NCI-H2107 treated with DMSO at 0.1 percent for 48 hours (cell line): ENCODE data around the gene FAS.

ENCODE experiments used
- DNase-seq: peaks from one replicate; lab custom pipeline; 2025; ENCODE audit not compliant: unreplicated experiment; lab: John Stamatoyannopoulos, UW

FAS gene

GRCh38 chr10:88990384-88991160 lies at the start of gene FAS:
Gene FAS, plus strand, starts transcription at chr10:88990798. Its CDS starts 79 bp downstream, at chr10:88990877.
- no peak for DNase-seq

GRCh38 chr10:88941026-88941425 lies 49.6 kb upstream of the FAS start:
- DNase-seq, result no peak

DNA sequence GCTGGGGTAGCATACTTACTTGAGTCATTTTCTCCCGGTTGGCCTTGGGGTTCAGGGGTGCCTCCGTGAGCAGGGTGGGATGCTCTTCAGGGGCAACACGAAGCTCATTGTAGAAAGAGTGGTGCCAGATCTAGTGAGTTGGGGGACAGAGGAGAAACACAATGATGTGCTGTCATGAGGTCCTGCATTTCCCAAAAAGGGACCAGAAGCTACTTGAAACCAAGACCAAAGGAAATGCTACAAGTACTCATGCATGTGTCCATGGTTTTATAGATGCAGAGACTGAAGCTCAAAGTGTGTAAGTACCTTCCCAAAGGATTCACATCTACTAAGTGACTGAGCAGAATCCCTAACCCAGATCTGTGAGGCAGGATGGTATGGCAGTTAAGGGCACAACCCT lies 46.8 kb upstream of the FAS start:
- DNase-seq, result no peak

- DNase-seq, result no peak
These were observed 45.8 kb upstream of the FAS start for GRCh38 chr10:88944813-88945212.

GRCh38 chr10:88946200-88946599 lies 44.4 kb upstream of the FAS start:
- DNase-seq, result no peak

DNA sequence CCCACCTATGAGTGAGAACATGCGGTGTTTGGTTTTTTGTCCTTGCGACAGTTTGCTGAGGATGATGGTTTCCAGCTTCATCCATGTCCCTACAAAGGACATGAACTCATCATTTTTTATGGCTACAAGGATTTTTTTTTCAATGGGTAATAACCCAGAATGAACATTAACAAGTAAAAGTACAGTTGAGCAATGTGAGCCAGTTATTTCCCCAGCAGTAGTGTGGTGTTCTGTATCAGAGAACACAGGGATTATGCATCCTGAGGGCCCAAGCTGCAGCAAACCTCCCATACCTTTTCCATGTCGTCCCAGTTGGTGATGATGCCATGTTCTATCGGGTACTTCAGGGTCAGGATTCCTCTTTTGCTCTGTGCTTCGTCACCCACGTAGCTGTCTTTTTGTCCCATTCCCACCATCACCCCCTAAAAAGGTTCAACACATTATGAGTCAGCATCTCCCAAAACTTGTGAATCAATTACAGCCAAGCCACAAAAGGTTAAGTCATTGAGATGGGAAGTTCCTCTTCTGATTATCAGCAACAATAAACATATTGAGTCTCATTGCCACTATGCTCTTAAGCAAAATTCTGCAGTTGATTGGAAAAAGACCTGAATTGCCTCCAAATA lies 43.5 kb upstream of the FAS start:
- no peak for DNase-seq

DNA sequence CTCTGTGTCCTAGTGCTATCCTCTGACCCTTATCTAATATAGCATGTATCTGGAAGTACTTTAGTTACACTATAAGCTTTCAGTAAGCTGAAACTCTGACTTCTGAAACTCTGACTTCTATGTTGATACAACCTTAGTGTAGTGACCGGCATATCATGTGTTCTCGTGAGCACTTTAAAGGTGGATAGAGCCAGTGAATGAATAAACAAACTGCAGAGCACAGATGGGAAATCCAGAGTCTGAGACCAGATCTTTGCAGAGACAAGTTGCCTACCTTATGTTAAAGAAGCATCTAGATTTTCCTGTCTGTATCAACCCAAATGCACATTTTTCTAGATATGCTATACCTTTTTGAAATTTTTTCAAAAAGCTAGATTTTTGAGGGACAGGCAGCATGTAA lies 41.5 kb upstream of the FAS start:
- DNase-seq, result no peak

DNA sequence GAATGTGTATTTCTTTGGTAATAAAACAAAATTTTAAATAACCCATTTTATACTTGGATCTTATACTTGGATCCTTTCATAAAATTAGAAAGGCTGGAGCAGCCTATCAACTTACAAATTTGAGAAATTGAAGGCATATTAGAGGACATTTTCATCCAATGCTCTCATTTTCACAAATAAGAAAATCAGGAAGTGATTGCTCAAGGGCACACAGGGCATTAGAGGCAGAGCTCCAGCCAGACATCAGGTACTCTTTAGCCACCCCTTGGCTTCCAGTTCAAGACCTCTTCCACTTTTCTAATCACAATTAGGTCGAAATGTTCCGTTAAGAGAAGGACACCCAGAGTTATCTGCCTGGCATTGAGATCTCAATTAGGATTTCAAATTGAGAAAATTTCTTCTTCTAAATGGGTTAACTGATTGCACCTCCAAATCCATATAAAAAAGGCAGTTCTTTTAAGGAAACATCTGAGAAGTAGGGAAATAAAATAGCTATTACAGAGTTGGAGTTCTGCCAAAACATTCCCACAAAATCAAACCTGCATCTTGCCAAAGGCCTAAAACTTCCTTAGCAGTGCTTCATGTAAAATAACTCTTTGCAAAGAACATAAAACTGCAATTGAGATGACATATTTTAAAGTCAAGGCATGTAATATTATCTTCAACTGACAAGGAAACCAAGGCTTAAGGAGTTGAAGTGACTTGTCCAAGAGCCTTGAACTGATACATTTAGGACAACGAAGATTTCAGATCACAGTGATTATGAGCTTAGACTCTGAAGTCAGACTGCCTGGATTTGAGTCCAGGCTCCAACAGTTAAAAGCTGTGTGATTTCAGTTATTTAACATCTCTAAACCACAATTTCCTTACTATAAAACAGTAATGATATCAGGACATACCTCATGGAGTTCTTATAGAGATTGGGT lies 40.4 kb upstream of the FAS start:
- DNase-seq, result no peak

DNA sequence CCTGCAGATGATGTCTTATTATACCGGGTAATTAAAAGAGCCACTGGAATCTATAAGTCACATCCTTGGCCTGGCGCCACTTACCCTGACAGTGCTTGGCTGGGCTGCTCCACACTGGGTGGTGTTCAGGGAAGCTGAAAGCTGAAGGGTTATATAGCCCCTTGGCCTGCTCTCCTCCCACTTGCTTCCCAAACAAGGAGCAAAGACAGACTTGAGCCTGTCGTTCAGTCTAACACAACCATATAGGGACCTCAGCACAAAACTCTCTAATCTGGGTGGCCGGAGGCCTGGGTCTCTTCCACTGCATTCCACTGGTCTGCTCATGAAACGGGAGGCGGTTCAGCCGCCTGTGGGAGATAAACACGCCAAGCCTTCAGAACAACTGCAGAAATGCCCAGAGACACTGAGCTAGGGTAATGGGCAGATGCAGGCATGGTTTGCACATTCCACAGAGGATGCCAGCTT lies 37.9 kb upstream of the FAS start, which contains the start of gene ACTA2:
ACTA2 (minus strand) TSS at position 127 of the 465 bp plus-strand sequence. CDS start 3,843 bp downstream, outside the sequence.
- DNase-seq, result no peak

GRCh38 chr10:88953662-88954061 lies 36.9 kb upstream of the FAS start:
- DNase-seq, result no peak

GRCh38 chr10:88954458-88955083 lies 36.0 kb upstream of the FAS start:
- DNase-seq, result no peak

DNA sequence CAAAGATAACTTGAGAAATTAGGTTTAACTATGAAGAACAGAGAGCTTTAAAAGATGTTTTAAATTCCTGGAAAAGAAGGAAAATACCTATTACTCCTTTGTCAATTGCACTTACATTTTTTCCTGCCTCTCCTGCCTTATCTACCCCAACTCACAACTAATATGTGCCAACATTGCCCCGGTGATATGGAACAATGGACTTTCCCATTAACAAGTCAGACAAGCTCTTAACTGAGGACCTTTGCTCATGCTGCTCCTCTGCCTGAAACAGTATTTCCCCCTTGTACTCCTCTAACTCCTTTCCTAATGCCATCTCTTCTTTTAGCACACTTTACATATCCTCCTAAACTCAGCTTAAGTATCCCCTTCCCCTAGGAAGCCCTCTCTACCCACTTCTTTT lies 33.2 kb upstream of the FAS start:
- DNase-seq, result no peak

DNA sequence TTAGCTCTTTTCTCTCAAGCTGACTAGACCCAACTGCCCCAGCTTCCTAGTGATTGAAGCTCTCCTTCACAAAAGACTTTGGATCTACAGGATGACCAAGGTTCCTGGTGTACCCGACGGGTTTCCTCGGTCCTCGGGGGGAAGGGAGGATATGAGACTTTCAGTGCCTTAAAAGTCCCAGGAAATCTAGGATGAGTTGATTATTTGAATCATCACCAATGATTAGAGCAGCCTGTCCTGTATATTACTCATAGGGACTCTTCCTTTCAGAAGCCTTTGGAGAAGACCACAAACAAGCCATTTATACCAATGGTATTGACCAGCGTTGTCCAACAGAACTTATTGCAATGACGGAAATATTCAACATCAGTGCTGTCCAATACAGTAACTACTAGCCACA lies 31.9 kb upstream of the FAS start:
- no peak for DNase-seq

DNA sequence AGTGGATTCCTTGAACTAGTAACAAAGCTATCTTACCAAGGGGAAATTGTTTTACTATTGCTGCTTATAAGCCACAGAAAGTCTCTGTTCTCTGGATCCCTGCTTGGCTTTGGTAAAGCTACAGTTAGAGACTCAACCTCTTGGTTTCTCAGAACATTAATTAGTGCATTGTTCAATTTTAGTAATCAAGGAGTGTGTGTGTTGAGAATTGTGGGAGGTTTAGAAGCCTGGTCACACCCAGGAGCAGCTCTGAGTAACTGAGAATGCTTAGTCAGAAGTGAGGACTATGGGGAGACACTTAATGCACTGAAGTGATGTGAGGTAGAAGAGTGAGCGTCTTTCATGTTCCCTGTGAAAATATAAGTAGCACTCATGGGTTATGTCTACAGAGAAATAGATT lies 29.8 kb upstream of the FAS start:
- DNase-seq, result no peak

DNA sequence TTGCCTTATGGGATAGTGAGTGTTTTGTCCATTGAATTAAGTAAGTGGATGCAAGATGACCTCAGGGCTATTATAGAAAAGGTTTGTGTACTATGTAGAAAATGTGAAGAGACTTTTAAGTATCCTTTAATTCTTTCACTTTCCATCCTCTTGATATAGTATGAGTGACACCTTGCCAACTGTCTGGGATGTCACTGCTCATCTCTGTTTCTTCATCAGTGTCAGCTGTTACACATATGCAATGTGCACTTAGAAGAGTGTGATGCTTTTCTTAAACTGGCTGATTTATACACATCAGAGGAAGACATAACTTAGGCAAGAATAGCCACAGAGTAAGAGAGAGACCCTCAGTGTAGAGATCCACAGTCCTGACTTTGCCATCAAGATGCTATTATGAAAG lies 29.3 kb upstream of the FAS start:
- no peak for DNase-seq

GRCh38 chr10:88962336-88962735 lies 28.3 kb upstream of the FAS start:
- DNase-seq, result no peak

DNA sequence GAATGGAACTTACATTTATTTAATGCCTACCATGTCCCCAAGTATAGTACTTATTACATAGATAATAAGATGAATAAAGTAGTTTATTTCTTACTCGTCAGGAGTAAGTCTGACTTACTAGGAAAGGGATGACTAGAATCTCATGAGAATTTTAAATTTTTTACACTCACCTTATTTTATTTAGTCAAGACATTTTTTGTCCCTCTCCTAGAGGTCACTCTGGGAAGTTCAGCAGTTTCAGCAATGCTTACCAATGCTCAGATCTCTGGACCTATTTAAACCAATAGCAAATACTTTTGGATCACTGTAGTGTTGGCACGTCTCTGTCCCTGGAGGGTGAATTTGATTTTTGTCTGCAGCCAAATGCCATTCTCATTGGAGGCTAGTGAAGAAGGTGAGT lies 27.3 kb upstream of the FAS start:
- DNase-seq, result no peak

GRCh38 chr10:88964360-88964759 lies 26.2 kb upstream of the FAS start:
- no peak for DNase-seq

- DNase-seq, result no peak
These were observed 25.7 kb upstream of the FAS start for GRCh38 chr10:88964869-88965415.

DNA sequence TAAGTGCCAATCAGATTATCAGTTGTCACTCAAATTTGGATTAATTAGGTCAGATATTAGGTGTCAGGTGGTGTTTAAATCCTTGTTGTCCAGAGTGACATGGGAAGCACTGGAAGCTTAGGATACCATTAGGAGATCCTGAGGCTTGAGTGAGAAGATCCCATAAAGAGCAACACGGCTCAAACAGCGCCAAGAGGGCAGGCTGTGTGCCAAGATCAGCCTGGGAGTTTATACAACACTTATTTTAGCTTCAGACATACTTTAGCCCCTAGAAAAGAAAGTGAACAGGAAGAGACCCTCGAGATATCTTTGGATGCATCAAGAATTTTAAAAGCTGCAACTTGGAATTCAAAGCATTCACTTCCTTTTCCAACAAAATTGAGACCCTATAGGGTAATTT lies 23.8 kb upstream of the FAS start:
- DNase-seq, result no peak

DNA sequence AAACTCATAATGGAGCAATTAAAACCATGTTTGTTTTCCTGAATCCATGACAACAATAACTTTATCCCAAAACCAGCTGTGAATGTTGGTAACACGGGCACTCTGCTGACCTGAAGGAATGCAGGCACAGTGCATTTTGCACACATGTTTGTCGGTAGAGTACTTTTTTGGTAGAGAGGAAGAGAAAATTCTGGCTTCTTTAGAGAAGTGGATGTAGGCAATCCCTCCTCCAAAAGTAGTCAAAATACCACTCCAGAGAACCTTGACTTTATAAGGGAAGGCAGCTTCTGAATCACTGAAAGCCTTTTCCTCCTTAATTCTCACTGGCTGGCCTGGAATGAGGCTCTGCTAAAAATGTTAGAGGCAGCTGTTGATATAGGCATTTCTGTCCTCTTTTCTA lies 22.2 kb upstream of the FAS start:
- DNase-seq, result no peak
